ENCODE results near the gene NOP16. TPM values are rescaled to one million over a fixed set of nuclear protein-coding genes. Genes with fewer than 3 reads are reported as not detected.
A peak's percentile ranks its signal among the peaks of the same experiment; 100 is the strongest.

Gene NOP16, protein sequence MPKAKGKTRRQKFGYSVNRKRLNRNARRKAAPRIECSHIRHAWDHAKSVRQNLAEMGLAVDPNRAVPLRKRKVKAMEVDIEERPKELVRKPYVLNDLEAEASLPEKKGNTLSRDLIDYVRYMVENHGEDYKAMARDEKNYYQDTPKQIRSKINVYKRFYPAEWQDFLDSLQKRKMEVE
- polyA plus RNA-seq (ENCODE audit: low read depth in 6 of 6) = 10 to 100 TPM; 15.9 to 39.6 (median 26.5) TPM

DNA sequence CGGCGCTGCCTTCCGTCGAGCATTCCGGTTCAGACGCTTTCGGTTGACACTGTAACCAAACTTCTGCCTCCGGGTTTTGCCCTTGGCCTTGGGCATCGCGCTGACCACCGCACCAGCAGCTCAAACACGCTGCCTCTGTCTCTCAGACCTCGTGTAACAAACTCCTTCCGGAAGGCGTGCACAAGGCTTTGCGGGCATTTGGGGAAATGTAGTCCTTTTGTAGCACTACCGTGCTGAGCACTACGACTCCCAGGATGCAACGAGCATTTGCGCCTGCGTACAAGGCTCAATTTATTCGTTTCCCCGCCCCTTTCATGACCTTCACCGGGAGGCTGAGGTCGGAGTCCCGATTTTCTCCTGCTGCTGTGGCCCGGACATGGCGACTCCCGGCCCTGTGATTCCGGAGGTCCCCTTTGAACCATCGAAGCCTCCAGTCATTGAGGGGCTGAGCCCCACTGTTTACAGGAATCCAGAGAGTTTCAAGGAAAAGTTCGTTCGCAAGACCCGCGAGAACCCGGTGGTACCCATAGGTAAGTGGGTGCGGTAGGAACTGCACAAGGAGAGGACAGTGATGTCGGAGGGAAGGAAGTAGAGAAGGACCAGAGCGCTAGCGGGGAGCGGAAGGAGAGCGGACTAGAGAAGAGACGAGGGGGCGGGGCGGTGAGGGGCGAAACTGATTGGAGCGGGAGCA, at the start of gene NOP16, which contains the start of gene HIGD2A:
Gene NOP16, minus strand, starts transcription at position 155 of the 691 bp plus-strand sequence. Its CDS starts 59 bp downstream, at position 96.
Gene HIGD2A, plus strand, starts transcription at position 308 of the 691 bp plus-strand sequence. Its CDS starts 69 bp downstream, at position 377.
- Mint-ChIP-seq H3K27me3 (no peaks in the 10 kb centered on the region), H3K27ac (peak within 1 kb of the TSS; percentile 94 to 100 (median 99)), H3K9me3 (no peaks in the 10 kb centered on the region), H3K4me3 (peak within 1 kb of the TSS; percentile 82 to 99 (median 98)), H3K4me1 (peaks cover 21 to 39% (median 29%) of the 10 kb centered on the region in 3 donors), H3K36me3 (peaks cover 6 to 7% of the 10 kb centered on the region in 2 donors)
- ATAC-seq (ENCODE audit: low read depth in 2 of 2) (peak; percentile 81 to 87), DNase-seq (peak; percentile 97)

DNA sequence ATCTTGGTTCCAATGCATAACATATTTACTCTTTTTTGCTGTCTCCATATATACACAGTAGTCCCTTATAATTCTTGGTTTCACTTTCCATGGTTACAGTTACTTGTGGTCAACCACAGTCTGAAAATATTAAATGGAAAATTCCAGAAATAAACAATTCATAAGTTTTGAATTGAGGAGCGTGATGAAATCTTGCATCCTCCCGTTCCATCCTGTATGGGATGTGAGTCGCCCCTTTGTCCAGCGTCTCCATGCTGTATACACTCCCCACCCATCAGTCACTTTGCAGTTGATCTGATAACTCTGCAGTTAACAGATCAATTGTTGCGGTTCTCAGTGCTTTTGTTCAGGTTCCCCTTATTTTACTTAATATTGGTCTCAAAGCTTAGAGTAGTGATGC, 48.3 kb upstream of the NOP16 start:
- Mint-ChIP-seq H3K27ac (peak overlapping the region in 2 of 6 donors; percentile 43 to 59), H3K27me3 (peaks cover 0 to 5% (median 0%) of the 10 kb centered on the region in 3 donors), H3K4me3 (peak overlapping the region; percentile 31 to 73 (median 48)), H3K4me1 (peaks cover 9 to 11% (median 10%) of the 10 kb centered on the region in 3 donors), H3K9me3 (no peaks in the 10 kb centered on the region), H3K36me3 (no peaks in the 10 kb centered on the region)
- peak; percentile 40 to 45 for ATAC-seq (ENCODE audit: low read depth in 2 of 2)
- no peak for DNase-seq

DNA sequence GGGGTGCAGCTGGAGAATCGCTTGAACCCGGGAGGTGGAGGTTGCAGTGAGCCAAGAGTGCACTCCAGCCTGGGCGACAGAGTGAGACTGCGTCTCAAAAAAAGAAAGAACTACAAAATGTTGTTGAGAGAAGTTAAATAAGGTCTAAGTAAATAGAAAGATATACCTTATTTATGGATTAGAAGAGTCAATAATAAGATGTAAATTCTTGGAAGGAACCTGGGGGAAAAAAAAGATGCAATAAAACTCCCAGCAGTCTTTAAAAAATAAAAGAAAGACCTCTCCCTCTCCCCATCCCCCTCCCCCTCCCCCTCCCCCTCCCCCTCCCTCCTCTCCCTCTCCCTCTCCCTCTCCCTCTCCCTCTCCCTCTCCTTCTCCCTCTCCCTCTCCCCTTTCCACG, 44.3 kb upstream of the NOP16 start:
- Mint-ChIP-seq H3K27ac (no peak overlapping the region), H3K4me1 (peaks cover 9 to 11% (median 10%) of the 10 kb centered on the region in 3 donors), H3K27me3 (peaks cover 0 to 5% (median 4%) of the 10 kb centered on the region in 3 donors), H3K36me3 (no peaks in the 10 kb centered on the region), H3K4me3 (no peak overlapping the region), H3K9me3 (no peaks in the 10 kb centered on the region)
- no peak for DNase-seq
- no peak for ATAC-seq (ENCODE audit: low read depth in 2 of 2)

DNA sequence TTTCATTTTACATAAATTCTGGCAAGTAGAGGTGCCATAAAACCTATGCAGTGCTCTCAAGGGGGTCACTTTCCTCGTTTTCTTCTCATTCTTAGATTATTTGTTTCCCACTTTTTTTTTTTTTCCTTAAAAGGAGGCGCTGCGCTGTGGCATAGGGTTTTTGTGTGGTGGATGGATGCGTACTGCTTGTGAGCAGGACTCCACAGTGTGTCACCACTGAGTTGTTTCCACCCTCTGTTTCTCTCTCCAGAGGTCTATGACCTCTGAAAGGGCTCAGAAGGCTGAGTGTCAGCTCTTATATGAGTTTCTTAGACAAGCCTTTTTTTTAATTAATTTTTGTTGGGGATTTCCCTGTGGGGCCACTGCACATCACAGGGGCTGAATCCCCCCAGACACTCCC, 41.6 kb upstream of the NOP16 start:
- Mint-ChIP-seq H3K27ac (no peak overlapping the region), H3K9me3 (peaks cover 0 to 2% (median 0%) of the 10 kb centered on the region in 7 donors), H3K4me3 (no peak overlapping the region), H3K36me3 (no peaks in the 10 kb centered on the region), H3K4me1 (no peaks in the 10 kb centered on the region), H3K27me3 (peaks cover 0 to 5% (median 4%) of the 10 kb centered on the region in 3 donors)
- DNase-seq (no peak), ATAC-seq (ENCODE audit: low read depth in 2 of 2) (no peak)

DNA sequence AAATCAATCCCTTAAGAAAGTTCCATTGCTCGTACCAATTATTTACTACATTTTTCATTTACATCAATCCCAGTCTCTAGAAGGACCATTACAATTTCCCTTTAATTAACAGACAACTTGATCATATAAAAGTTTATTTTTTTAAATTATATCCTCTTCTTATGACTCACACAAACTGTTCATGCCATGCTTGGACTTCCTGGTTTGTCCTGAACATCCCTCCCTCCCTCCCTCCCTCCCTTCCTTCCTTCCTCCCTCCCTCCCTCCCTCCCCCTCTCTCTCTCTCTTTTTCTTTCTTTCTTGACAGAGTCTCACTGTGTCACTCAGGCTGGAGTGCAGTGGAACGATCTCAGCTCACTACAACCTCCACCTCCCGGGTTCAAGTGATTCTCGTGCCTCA, 39.6 kb upstream of the NOP16 start:
- ATAC-seq (ENCODE audit: low read depth in 2 of 2) (no peak), DNase-seq (no peak)
- peaks cover 0 to 2% (median 0%) of the 10 kb centered on the region in 7 donors for H3K9me3 Mint-ChIP-seq
- no peak overlapping the region for H3K27ac Mint-ChIP-seq
- no peaks in the 10 kb centered on the region for H3K36me3 Mint-ChIP-seq
- no peak overlapping the region for H3K4me3 Mint-ChIP-seq
- peaks cover 6 to 10% (median 9%) of the 10 kb centered on the region in 3 donors for H3K27me3 Mint-ChIP-seq
- no peaks in the 10 kb centered on the region for H3K4me1 Mint-ChIP-seq

DNA sequence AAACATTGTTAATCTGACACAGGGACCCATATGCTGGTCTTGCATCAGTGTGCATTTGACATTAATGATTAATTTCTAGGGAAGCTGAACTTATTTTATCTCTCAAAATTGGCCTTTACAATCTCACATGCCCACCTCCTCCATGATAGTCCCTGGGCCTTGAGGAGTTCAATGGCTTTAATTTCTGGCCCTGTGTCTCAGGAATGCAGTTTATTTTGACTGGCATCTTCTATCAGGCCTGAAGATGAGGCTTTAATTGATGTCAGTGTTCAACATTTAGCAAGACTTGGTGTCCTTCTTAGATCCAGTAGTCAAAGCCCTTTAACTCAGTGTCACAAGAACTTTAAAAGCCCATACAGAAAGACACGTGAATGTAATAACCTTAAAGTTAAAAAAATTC, 38.5 kb upstream of the NOP16 start:
- H3K9me3 Mint-ChIP-seq = peaks cover 0 to 2% (median 0%) of the 10 kb centered on the region in 7 donors
- no peaks in the 10 kb centered on the region for H3K4me1 Mint-ChIP-seq
- H3K27ac Mint-ChIP-seq = no peak overlapping the region
- DNase-seq (no peak), ATAC-seq (ENCODE audit: low read depth in 2 of 2) (no peak)
- no peaks in the 10 kb centered on the region for H3K36me3 Mint-ChIP-seq
- no peak overlapping the region for H3K4me3 Mint-ChIP-seq
- H3K27me3 Mint-ChIP-seq = peaks cover 9 to 16% (median 13%) of the 10 kb centered on the region in 3 donors

DNA sequence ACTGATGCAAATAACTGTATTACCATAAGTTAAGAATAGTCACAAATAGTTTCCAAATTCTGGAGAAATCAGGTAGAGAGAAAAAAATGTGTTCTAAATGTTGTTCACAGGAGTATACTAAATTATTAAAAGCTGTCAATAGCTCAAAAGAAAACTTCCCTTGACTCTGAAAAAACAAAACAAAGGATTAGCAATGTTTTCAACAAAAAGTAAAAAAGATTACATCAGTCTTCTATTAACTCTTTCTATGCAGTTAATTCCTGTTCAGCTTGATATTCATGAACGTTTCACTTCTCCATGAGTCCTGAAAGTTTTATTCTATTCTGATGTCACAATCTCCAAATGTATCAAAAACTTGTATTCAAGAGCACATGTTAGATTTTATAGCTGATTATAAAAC, 37.4 kb upstream of the NOP16 start:
- DNase-seq = no peak
- Mint-ChIP-seq H3K27ac (no peak overlapping the region), H3K36me3 (no peaks in the 10 kb centered on the region), H3K9me3 (peaks cover 0 to 6% (median 0%) of the 10 kb centered on the region in 7 donors), H3K4me1 (no peaks in the 10 kb centered on the region), H3K4me3 (no peak overlapping the region), H3K27me3 (peaks cover 9 to 19% (median 16%) of the 10 kb centered on the region in 3 donors)
- ATAC-seq (ENCODE audit: low read depth in 2 of 2) = no peak

DNA sequence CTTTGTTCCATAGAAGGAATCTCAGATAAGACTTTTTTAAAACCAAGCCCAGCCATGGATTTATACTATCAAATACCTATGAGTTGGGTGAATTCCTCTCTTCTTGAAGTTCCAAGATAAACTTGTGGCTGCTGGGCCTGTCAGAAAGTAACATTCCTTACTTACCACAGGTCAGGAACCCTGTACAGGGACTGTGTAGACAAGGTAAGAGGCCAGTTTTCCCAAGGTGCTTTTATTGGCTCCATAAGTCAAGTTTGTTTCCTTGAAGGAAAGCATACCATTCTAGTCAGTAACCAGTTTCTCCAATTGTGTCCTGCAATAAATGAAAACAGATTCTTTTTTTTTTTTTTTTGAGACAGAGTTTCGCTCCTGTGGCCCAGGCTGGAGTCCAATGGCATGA, 36.7 kb upstream of the NOP16 start:
- peaks cover 10 to 19% (median 16%) of the 10 kb centered on the region in 3 donors for H3K27me3 Mint-ChIP-seq
- H3K36me3 Mint-ChIP-seq = no peaks in the 10 kb centered on the region
- peaks cover 0 to 10% (median 0%) of the 10 kb centered on the region in 7 donors for H3K9me3 Mint-ChIP-seq

DNA sequence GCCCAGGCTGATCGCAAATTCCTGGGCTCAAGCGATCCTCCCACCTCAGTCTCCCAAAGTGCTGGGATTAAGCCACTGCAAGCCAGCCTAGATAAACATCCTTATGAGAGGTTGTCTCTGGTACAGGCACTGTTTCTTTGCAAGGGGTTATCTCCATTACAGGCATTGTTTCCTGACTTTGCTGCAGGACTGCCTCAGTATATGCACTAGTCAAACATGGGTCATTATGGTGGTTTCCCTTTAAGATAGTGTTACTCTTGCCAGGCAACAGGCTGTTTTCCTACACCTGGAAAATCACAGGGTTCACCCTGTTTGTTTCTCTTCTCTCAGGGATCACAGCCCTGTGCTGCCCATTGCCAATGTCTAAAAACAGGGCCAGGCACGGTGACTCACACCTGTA, 35.8 kb upstream of the NOP16 start:
- DNase-seq (no peak), ATAC-seq (ENCODE audit: low read depth in 2 of 2) (no peak)
- H3K36me3 Mint-ChIP-seq = no peaks in the 10 kb centered on the region
- H3K27me3 Mint-ChIP-seq = peaks cover 10 to 19% (median 16%) of the 10 kb centered on the region in 3 donors
- peaks cover 0 to 10% (median 0%) of the 10 kb centered on the region in 7 donors for H3K9me3 Mint-ChIP-seq
- no peak overlapping the region for H3K4me3 Mint-ChIP-seq
- H3K4me1 Mint-ChIP-seq = no peaks in the 10 kb centered on the region
- H3K27ac Mint-ChIP-seq = no peak overlapping the region

More for the DNA sequence above, 36.7 kb upstream of the NOP16 start:
- ATAC-seq (ENCODE audit: low read depth in 2 of 2) (no peak), DNase-seq (no peak)
- no peak overlapping the region for H3K4me3 Mint-ChIP-seq
- no peak overlapping the region for H3K27ac Mint-ChIP-seq
- no peaks in the 10 kb centered on the region for H3K4me1 Mint-ChIP-seq

DNA sequence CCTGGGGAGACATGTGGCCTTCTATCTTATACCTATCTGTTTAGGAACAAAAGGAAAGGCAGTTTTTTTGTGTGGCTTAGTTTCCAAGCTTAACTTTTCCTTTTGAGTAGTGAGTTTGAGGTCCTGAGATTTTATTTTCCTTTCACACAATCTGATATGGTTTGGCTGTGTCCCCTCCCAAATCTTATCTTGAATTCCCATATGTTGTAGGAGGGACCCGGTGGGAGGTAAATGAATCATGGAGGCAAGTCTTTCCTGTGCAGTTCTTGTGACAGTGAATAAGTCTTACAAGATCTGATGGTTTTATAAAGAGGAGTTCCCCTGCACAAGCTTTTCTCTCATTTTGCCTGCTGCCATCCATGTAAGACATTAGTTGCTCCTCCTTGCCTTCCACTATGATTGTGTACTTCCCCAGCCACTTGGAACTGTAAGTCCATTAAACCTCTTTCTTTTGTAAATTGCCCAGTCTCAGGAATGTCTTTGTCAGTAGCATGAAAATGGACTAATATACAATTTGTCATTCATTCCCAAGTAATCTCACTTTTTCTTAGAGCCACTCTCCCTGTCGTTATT, 32.7 kb upstream of the NOP16 start:
- no peaks in the 10 kb centered on the region for H3K36me3 Mint-ChIP-seq
- H3K27me3 Mint-ChIP-seq = peaks cover 10 to 19% (median 16%) of the 10 kb centered on the region in 3 donors
- peaks cover 5 to 10% (median 6%) of the 10 kb centered on the region in 3 donors for H3K4me1 Mint-ChIP-seq
- DNase-seq = no peak
- no peak for ATAC-seq (ENCODE audit: low read depth in 2 of 2)
- peaks cover 0 to 10% (median 0%) of the 10 kb centered on the region in 7 donors for H3K9me3 Mint-ChIP-seq
- peak overlapping the region in 1 of 8 donors; percentile 64 for H3K4me3 Mint-ChIP-seq
- peak overlapping the region in 1 of 6 donors; percentile 65 for H3K27ac Mint-ChIP-seq

DNA sequence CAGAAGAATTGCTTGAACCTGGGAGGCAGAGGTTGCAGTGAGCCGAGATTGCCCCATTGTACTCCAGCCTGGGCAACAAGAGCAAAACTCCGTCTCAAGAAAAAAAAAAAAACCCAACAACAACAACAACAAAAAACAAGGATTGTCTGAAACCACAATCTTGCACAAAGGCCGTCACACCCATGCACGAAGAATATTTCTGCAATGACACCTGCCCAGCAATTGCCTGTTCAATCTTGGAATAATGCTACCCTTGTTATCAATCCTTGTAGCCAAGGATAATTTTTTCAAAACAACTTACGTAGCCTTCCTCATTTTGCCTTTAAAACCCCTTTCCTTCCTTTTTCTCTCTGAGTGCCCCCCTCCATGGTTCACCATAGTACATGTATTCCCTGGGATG, 31.7 kb upstream of the NOP16 start:
- Mint-ChIP-seq H3K27me3 (peaks cover 10 to 19% (median 16%) of the 10 kb centered on the region in 3 donors), H3K4me3 (peak overlapping the region in 1 of 8 donors; percentile 64)

DNA sequence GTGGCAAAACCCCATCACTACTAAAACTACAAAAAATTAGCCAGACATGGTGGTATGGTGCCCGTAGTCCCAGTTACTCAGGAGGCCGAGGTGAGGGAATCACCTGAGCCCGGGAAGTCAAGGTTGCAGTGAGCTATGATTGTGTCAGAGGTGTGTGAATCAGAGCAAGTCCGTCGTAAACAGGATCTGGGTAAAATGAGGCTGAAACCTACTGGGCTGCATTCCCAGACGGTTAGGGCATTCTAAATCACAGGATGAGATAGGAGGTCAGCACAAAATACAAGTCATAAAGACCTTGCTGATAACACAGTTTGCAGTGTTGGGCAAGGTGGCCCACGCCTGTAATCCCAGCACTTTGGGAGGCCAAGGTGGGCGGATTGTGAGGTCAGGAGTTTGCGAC, 29.9 kb upstream of the NOP16 start:
- Mint-ChIP-seq H3K27me3 (peaks cover 7 to 17% (median 13%) of the 10 kb centered on the region in 3 donors), H3K27ac (peak overlapping the region in 1 of 6 donors; percentile 73), H3K4me3 (peak overlapping the region in 1 of 8 donors; percentile 7), H3K4me1 (peaks cover 10 to 34% (median 27%) of the 10 kb centered on the region in 3 donors), H3K36me3 (no peaks in the 10 kb centered on the region), H3K9me3 (peaks cover 0 to 10% (median 0%) of the 10 kb centered on the region in 7 donors)
- ATAC-seq (ENCODE audit: low read depth in 2 of 2) (no peak), DNase-seq (no peak)

More for the DNA sequence above, 31.7 kb upstream of the NOP16 start:
- Mint-ChIP-seq H3K9me3 (peaks cover 0 to 10% (median 0%) of the 10 kb centered on the region in 7 donors), H3K27ac (no peak overlapping the region), H3K36me3 (no peaks in the 10 kb centered on the region), H3K4me1 (peaks cover 6 to 17% (median 12%) of the 10 kb centered on the region in 3 donors)
- ATAC-seq (ENCODE audit: low read depth in 2 of 2) (no peak), DNase-seq (no peak)

DNA sequence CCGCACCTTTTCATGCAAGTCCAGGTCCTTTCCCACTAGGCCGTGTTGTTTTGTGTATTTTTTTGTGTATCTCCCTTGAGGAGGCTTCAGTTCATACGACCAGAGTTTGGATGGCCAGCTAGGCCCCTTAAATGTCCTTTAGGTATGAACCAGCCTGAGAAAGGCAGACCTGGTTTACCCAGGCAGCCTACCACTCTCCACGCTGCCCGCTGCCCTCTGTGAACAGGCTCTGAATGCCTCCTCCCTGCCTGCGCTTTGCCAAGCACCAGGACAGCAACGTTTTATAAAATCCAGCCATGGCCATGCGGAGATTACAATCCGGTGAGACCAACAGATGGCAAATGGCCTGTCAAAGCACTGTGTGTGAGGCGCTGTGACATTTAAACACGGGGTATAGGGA, 28.6 kb upstream of the NOP16 start:
- Mint-ChIP-seq H3K4me1 (peaks cover 15 to 41% (median 37%) of the 10 kb centered on the region in 3 donors), H3K27me3 (peaks cover under 1 to 7% (median 5%) of the 10 kb centered on the region in 3 donors), H3K9me3 (peaks cover 0 to 10% (median 0%) of the 10 kb centered on the region in 7 donors), H3K27ac (peak overlapping the region in 3 of 6 donors; percentile 27 to 90 (median 85)), H3K36me3 (no peaks in the 10 kb centered on the region), H3K4me3 (peak overlapping the region; percentile 71 to 88 (median 82))
- ATAC-seq (ENCODE audit: low read depth in 2 of 2) (no peak), DNase-seq (no peak)

Data from naive B cell (primary cell).